K562 (cell line): ENCODE measurements around the gene PDGFA. TPM values are rescaled to one million over a fixed set of nuclear protein-coding genes. Genes with fewer than 3 reads are reported as not detected.

Experiments used
- BCOR ChIP-seq: fragments of 450-650 bp; IDR thresholded peaks from 2 replicates; pipeline ENCODE4 v1.6.1; 2016
- CSDE1 ChIP-seq, 2 experiments: fragments of 450-650 bp; IDR thresholded peaks; 2 replicates each; pipeline ENCODE4 v1.6.1; 2016; ENCODE audit warnings: mild to moderate bottlenecking in 1 of 2
- E2F6 ChIP-seq, 2 experiments: IDR thresholded peaks; 2 replicates each; pipeline ENCODE4 v1.6.1; 2011; ENCODE audit warnings: borderline replicate concordance in 1 of 2, control low read depth in 1 of 2, low read depth in 1 of 2, low read length in 1 of 2, mild to moderate bottlenecking in 1 of 2, mixed read lengths in 1 of 2, moderate library complexity in 1 of 2; ENCODE audit not compliant: insufficient read depth in 1 of 2, insufficient read length in 1 of 2, poor library complexity in 1 of 2, severe bottlenecking in 1 of 2; ENCODE audit errors: extremely low read depth in 1 of 2
- EHMT2 ChIP-seq: fragments of 450-650 bp; IDR thresholded peaks from 2 replicates; pipeline ENCODE4 v1.6.1; 2018; ENCODE audit warnings: antibody characterized with exemption
- HBP1 ChIP-seq: fragments of 450-650 bp; formaldehyde crosslinking; IDR thresholded peaks from 2 replicates; pipeline ENCODE4 v1.4.0; 2022; ENCODE audit warnings: missing genetic modification characterization
- JUND ChIP-seq, 2 experiments: IDR thresholded peaks; 2 replicates in 1 of 2; 3 replicates in 1 of 2; pipeline ENCODE4 v1.6.1; 2011; ENCODE audit warnings: borderline replicate concordance in 2 of 2, low read depth in 2 of 2, low read length in 2 of 2, improper control_type of control experiment in 1 of 2, missing biosample characterization in 1 of 2, missing genetic modification characterization in 1 of 2, missing genetic modification reagents in 1 of 2
- MAFF ChIP-seq: IDR thresholded peaks from 2 replicates; pipeline ENCODE4 v1.6.1; 2012; ENCODE audit warnings: low read length, improper control_type of control experiment
- MXD1 ChIP-seq: fragments of 250-450 bp; sonication (Bioruptor Pico); IDR thresholded peaks from 2 replicates; pipeline ENCODE4 v1.8.0; 2021; ENCODE audit warnings: borderline replicate concordance, mild to moderate bottlenecking, moderate library complexity; ENCODE audit not compliant: poor library complexity, severe bottlenecking
- MXI1 ChIP-seq: IDR thresholded peaks from 2 replicates; pipeline ENCODE4 v1.6.1; 2011; ENCODE audit warnings: low read depth, mild to moderate bottlenecking, improper control_type of control experiment, low read length
- NFE2 ChIP-seq: IDR thresholded peaks from 2 replicates; pipeline ENCODE4 v1.6.1; 2014; ENCODE audit warnings: antibody characterized with exemption, low read depth
- SIN3A ChIP-seq, 2 experiments: fragments of 150-350 bp in 1 of 2; IDR thresholded peaks; 2 replicates each; pipeline ENCODE4 v1.6.1; 2011 to 2016; ENCODE audit warnings: borderline replicate concordance in 2 of 2, low read depth in 2 of 2, low read length in 2 of 2, mild to moderate bottlenecking in 2 of 2, moderate library complexity in 2 of 2; ENCODE audit not compliant: control insufficient read depth in 1 of 2
- SUPT5H ChIP-seq: fragments of 450-650 bp; IDR thresholded peaks from 2 replicates; pipeline ENCODE4 v1.6.1; 2016
- TFE3 ChIP-seq: fragments of 450-650 bp; formaldehyde crosslinking; IDR thresholded peaks from 2 replicates; pipeline ENCODE4 v1.4.0; 2020; ENCODE audit warnings: mild to moderate bottlenecking, mixed read lengths
- XRCC4 ChIP-seq: IDR thresholded peaks from one replicate; pipeline ENCODE4 v1.6.1; 2011; ENCODE audit not compliant: insufficient read depth, insufficient read length; ENCODE audit errors: extremely low read depth
- ZC3H11A ChIP-seq: IDR thresholded peaks from 2 replicates; pipeline ENCODE4 v1.6.1; 2012; ENCODE audit warnings: low read depth, low read length, improper control_type of control experiment
- ZNF140 ChIP-seq: fragments of 250-450 bp; sonication (Bioruptor Pico); IDR thresholded peaks from 2 replicates; pipeline ENCODE4 v1.8.0; 2021; ENCODE audit warnings: moderate library complexity, mild to moderate bottlenecking, inconsistent platforms
- ZNF253 ChIP-seq: fragments of 250-450 bp; sonication (Bioruptor Pico); conservative IDR thresholded peaks from 2 replicates; pipeline ENCODE4 v1.6.1; 2021; ENCODE audit warnings: mild to moderate bottlenecking
- ZNF592 ChIP-seq: fragments of 450-650 bp; IDR thresholded peaks from 2 replicates; pipeline ENCODE4 v1.6.1; 2017; ENCODE audit warnings: antibody characterized with exemption, mild to moderate bottlenecking
- polyA plus RNA-seq, 8 experiments: library from polyadenylated mRNA; depleted of rRNA in 4 of 8; stranded (reverse) in 5 of 8; unstranded in 3 of 8; fragments of >200 nt; fragmentation: Nextera tagmentation in 2 of 8; fragmentation: Illumina TruSeq in 1 of 8; extraction: Ambion mirVana in 2 of 8; extraction: Trizol in 1 of 8; gene quantifications; 2 replicates each; pipeline versions ENCODE4 v1.2.1 to v1.2.3, GENCODE V29; 2011 to 2014; ENCODE audit warnings: inconsistent platforms in 1 of 8, missing spikeins in 1 of 8
- total RNA-seq, 7 experiments: library from RNA; depleted of rRNA in 6 of 7; stranded (reverse); fragments of >200 nt in 6 of 7; fragmentation: Illumina TruSeq in 2 of 7; extraction: Trizol in 2 of 7; gene quantifications; 2 replicates each; pipeline versions ENCODE4 v1.2.1 to v1.2.3, GENCODE V29; 2011 to 2021; ENCODE audit warnings: low replicate concordance in 1 of 7

PDGFA gene
- total and polyA plus RNA-seq, 9 of the 15 experiments (the other 6 are each of a cell fraction or from before 2014, with no cell fraction given): 2.5 to 10.2 (median 4.6) TPM

- TF ChIP-seq NFE2 (peak; percentile 82), MXI1 (no peak), ZC3H11A (no peak), MXD1 (CRISPR knock-in tag) (peak; percentile 12), XRCC4 (no peak), SUPT5H (no peak), JUND (IDR thresholded peaks at IDR 0.05; ENCODE audit: borderline replicate concordance, low read depth, low read length) (peak; percentile 54; the same call in 1 of the 2 replicates), JUND (tag; IDR thresholded peaks at IDR 0.05; ENCODE audit: borderline replicate concordance, low read depth, low read length) (no peak; the same call in 2 of the 3 replicates), TFE3 (no peak), SIN3A (IDR thresholded peaks at IDR 0.05; ENCODE audit: borderline replicate concordance in 2 of 2, control insufficient read depth in 1 of 2, low read depth in 2 of 2, low read length in 2 of 2) (no peak), BCOR (no peak), ZNF253 (CRISPR knock-in tag) (no peak), CSDE1 (IDR thresholded peaks at IDR 0.05) (no peak), ZNF140 (no peak), ZNF592 (peak; percentile 94), EHMT2 (no peak), HBP1 (CRISPR knock-in tag) (no peak), E2F6 (IDR thresholded peaks at IDR 0.05; ENCODE audit: borderline replicate concordance in 1 of 2, extremely low read depth in 1 of 2, insufficient read depth in 1 of 2, insufficient read length in 1 of 2, low read depth in 1 of 2, low read length in 1 of 2, poor library complexity in 1 of 2, severe bottlenecking in 1 of 2) (peak; percentile 79 to 87), MAFF (peak; percentile 68)
These were observed 47.6 kb downstream of the PDGFA start (continued) for GRCh38 chr7:471866-472639.
